COLO829 (cell line): ENCODE results near the gene MAFG.

Source experiments
- DNase-seq: peaks from one replicate; pipeline ENCODE4 v3.0.0; 2012; ENCODE audit warnings: low spot score

The MAFG gene

GRCh38 chr17:81868674-81869220 lies 58.8 kb downstream of the MAFG start:
- no peak for DNase-seq
